SK-N-MC (cell line): ENCODE measurements around the gene TRIM46.
A peak's percentile ranks its signal among the peaks of the same experiment; 100 is the strongest.
"Not testable (repeated sequence)": the region's sequence is repeated elsewhere in the genome, so short reads cannot be mapped to it uniquely, and the experiment has no call there.

Experiments
- DNase-seq: peaks from one replicate; pipeline ENCODE4 v3.0.0-alpha.2; 2011; ENCODE audit warnings: low read depth, low spot score
- H3K27ac ChIP-seq: fragments of 200-600 bp; sonication (generic); 2 replicates; pipeline ENCODE4 v1.5.1; 2016; ENCODE audit warnings: mixed run types
- H3K36me3 ChIP-seq: fragments of 200-600 bp; sonication (generic); 2 replicates; pipeline ENCODE4 v1.6.1; 2017; ENCODE audit warnings: antibody characterized with exemption, low read length, mixed read lengths; ENCODE audit not compliant: insufficient read depth
- H3K4me3 ChIP-seq: fragments of 200-600 bp; sonication (generic); 2 replicates; pipeline ENCODE4 v1.5.1; 2016
- H3K9ac ChIP-seq: fragments of 200-600 bp; sonication (generic); 2 replicates; pipeline ENCODE4 v1.8.0; 2017; ENCODE audit warnings: mixed run types, mixed read lengths; ENCODE audit not compliant: insufficient read length
- H3K9me3 ChIP-seq: fragments of 200-600 bp; sonication (generic); 2 replicates; pipeline ENCODE4 v1.6.1; 2017; ENCODE audit warnings: low read depth, mild to moderate bottlenecking, antibody characterized with exemption, low read length, moderate library complexity, mixed read lengths
- EZH2 ChIP-seq: fragments of 200-600 bp; sonication (generic); IDR thresholded peaks from one replicate; pipeline ENCODE4 v1.6.1; 2017; ENCODE audit warnings: antibody characterized with exemption
- FOXP2 ChIP-seq: optimal IDR thresholded peaks from 2 replicates; pipeline ENCODE3; 2011; ENCODE audit warnings: mild to moderate bottlenecking, moderate library complexity; ENCODE audit not compliant: insufficient read depth; ENCODE audit errors: extremely low read length, control extremely low read depth
- POLR2AphosphoS5 ChIP-seq: IDR thresholded peaks from 2 replicates; pipeline ENCODE4 v1.6.1; 2012; ENCODE audit warnings: mild to moderate bottlenecking, low read depth, low read length, borderline replicate concordance

TRIM46 gene

GRCh38 chr1:155136748-155137147 is 36.9 kb upstream of the TRIM46 start:
- DNase-seq = no peak
- no peaks in the 10 kb centered on the region for H3K9me3 ChIP-seq
- peaks cover 18% of the 10 kb centered on the region for H3K36me3 ChIP-seq
- H3K4me3 ChIP-seq = peak overlapping the region; percentile 83
- H3K9ac ChIP-seq = no peak overlapping the region
- peak overlapping the region; percentile 5; the same call in 1 of the 2 replicates for H3K27ac ChIP-seq
- TF ChIP-seq FOXP2 (no peak), POLR2AphosphoS5 (no peak), EZH2 (no peak)

GRCh38 chr1:155137154-155137949 is 36.3 kb upstream of the TRIM46 start:
- Histone ChIP-seq H3K27ac (peak overlapping the region; percentile 5; the same call in 1 of the 2 replicates), H3K9ac (no peak overlapping the region), H3K9me3 (no peaks in the 10 kb centered on the region), H3K36me3 (peaks cover 15% of the 10 kb centered on the region), H3K4me3 (peak overlapping the region; percentile 83; the same call in 1 of the 2 replicates)
- DNase-seq = no peak
- TF ChIP-seq EZH2 (no peak), POLR2AphosphoS5 (no peak), FOXP2 (no peak)

GRCh38 chr1:155139895-155140629 is 33.6 kb upstream of the TRIM46 start, which contains the start of gene DPM3:
TSS of gene DPM3 (minus strand) at chr1:155140531. CDS start at chr1:155140240, 291 bp downstream.
- H3K9ac ChIP-seq = peak within 1 kb of the TSS; percentile 91
- peak within 1 kb of the TSS; percentile 88 for H3K4me3 ChIP-seq
- H3K27ac ChIP-seq = peak within 1 kb of the TSS; percentile 26; the same call in 1 of the 2 replicates
- TF ChIP-seq EZH2 (no peak), FOXP2 (peak; percentile 40), POLR2AphosphoS5 (peak; percentile 90)
- H3K9me3 ChIP-seq = no peaks in the 10 kb centered on the region
- DNase-seq = peak; percentile 18
- no peaks in the 10 kb centered on the region for H3K36me3 ChIP-seq

DNA sequence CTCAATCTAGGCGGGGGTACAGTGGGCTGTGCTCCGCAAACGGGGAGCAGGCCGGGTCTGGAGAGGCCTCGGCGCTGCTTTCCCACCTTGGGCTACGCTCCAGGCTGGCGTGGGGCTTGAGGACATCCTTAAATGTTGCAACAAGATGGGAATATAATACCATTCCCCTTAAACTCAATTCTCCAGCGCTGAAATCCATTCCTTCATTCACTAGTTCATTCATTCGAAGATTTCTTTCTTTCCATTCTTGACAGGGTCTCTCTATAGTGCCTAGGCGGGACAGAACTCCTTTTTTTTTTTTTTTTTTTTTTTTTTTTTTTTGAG is 33.1 kb upstream of the TRIM46 start:
- H3K9ac ChIP-seq = peak overlapping the region; percentile 91
- no peak for TF ChIP-seq EZH2
- no peak for TF ChIP-seq FOXP2
- TF ChIP-seq POLR2AphosphoS5 = no peak

DNA sequence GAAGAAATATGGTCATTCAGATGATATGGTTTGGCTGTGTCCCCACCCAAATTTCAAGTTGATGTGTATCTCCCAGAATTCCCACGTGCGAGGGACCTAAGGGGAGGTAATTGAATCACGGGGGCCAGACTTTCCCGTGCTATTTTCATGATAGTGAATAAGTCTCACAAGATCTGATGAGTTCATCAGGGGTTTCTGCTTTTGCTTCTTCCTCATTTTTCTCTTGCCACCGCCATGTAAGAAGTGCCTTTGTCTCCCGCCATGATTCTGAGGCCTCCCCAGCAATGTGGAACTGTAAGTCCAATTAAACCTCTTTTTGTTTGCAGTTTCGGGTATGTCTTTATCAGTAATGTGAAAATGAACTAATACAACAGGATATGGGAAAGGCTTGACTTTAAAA is 31.9 kb upstream of the TRIM46 start:
- no peak overlapping the region for H3K4me3 ChIP-seq
- DNase-seq = no peak
- H3K27ac ChIP-seq = no peak overlapping the region
- H3K9me3 ChIP-seq = no peaks in the 10 kb centered on the region
- H3K36me3 ChIP-seq = no peaks in the 10 kb centered on the region
- no peak overlapping the region for H3K9ac ChIP-seq
- TF ChIP-seq EZH2 (no peak), POLR2AphosphoS5 (no peak), FOXP2 (no peak)

More for the DNA sequence above, 33.1 kb upstream of the TRIM46 start:
- H3K9me3 ChIP-seq = no peaks in the 10 kb centered on the region
- no peak for DNase-seq
- H3K4me3 ChIP-seq = peak overlapping the region; percentile 88
- H3K27ac ChIP-seq = no peak overlapping the region
- H3K36me3 ChIP-seq = no peaks in the 10 kb centered on the region

- TF ChIP-seq POLR2AphosphoS5 (no peak), FOXP2 (no peak), EZH2 (no peak)
- no peak overlapping the region for H3K9ac ChIP-seq
- H3K9me3 ChIP-seq = no peaks in the 10 kb centered on the region
- no peaks in the 10 kb centered on the region for H3K36me3 ChIP-seq
- no peak overlapping the region for H3K27ac ChIP-seq
- no peak overlapping the region for H3K4me3 ChIP-seq
- DNase-seq = no peak
Observed at GRCh38 chr1:155145491-155145890, 28.2 kb upstream of the TRIM46 start.

DNA sequence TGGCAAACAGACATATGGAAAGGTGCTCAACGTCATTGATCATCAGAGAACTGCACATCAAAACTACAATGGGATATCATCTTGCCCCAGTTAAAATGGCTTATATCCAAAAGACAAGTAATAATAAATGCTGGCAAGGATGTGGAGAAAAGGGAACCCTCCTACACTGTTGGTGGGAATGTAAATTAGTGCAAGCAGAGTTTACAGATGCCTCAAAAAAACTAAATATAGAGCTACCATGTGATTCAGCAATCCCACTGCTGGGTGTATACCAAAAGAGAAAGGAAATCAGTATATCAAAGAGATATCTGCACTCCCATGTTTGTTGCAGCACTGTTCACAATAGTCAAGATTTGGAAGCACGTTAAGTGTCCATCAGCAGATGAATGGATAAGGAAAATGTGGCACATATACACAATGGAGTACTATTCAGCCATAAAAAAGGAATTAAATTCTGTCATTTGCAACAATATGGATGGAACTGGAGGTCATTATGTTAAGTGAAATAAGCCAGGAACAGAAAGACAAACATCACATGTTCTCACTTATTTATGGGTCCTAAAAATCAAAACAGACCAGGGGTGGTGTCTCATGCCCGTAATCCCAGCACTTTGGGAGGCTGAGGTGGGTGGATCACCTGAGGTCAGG is 17.5 kb upstream of the TRIM46 start:
- not testable (repeated sequence) for H3K36me3 ChIP-seq, H3K27ac ChIP-seq, H3K9ac ChIP-seq, H3K4me3 ChIP-seq, H3K9me3 ChIP-seq, DNase-seq

GRCh38 chr1:155158991-155159390 is 14.7 kb upstream of the TRIM46 start:
- DNase-seq = no peak
- H3K9ac ChIP-seq = no peak overlapping the region
- TF ChIP-seq POLR2AphosphoS5 (no peak), EZH2 (no peak), FOXP2 (no peak)
- H3K9me3 ChIP-seq = no peaks in the 10 kb centered on the region
- no peaks in the 10 kb centered on the region for H3K36me3 ChIP-seq
- H3K4me3 ChIP-seq = no peak overlapping the region
- no peak overlapping the region for H3K27ac ChIP-seq

GRCh38 chr1:155160128-155160527 is 13.5 kb upstream of the TRIM46 start:
- no peak for TF ChIP-seq FOXP2
- no peak for TF ChIP-seq EZH2
- TF ChIP-seq POLR2AphosphoS5 = no peak
- no peak overlapping the region for H3K27ac ChIP-seq
- H3K9ac ChIP-seq = no peak overlapping the region
- no peaks in the 10 kb centered on the region for H3K36me3 ChIP-seq
- no peak for DNase-seq
- no peak overlapping the region for H3K4me3 ChIP-seq
- H3K9me3 ChIP-seq = no peaks in the 10 kb centered on the region

GRCh38 chr1:155162631-155163030 is 11.0 kb upstream of the TRIM46 start:
- not testable (repeated sequence) for H3K9me3 ChIP-seq, H3K27ac ChIP-seq, DNase-seq, H3K36me3 ChIP-seq, H3K4me3 ChIP-seq, H3K9ac ChIP-seq

DNA sequence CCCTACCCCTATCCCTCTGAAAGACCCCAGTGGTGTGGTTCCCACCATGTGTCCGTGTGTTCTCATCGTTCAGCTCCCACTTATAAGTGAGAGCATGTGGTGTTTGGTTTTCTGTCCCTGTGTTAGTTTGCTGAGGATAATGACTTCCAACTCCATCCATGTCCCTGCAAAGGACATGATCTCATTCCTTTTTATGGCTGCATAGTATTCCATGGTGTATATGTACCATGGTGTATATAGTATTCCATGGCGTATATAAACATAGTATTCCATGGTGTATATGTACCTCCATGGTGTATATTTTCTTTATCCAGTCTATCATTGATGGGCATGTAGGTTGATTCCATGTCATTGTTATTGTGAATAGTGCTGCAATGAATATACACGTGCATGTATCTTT is 9.9 kb upstream of the TRIM46 start:
- not testable (repeated sequence) for H3K36me3 ChIP-seq, H3K27ac ChIP-seq, H3K9me3 ChIP-seq, H3K4me3 ChIP-seq, DNase-seq, H3K9ac ChIP-seq

- H3K36me3 ChIP-seq, DNase-seq, H3K9me3 ChIP-seq: not testable (repeated sequence)
Observed at GRCh38 chr1:155164625-155165024, 9.0 kb upstream of the TRIM46 start.

More at GRCh38 chr1:155164625-155165024, 9.0 kb upstream of the TRIM46 start:
- H3K4me3 ChIP-seq, H3K9ac ChIP-seq, H3K27ac ChIP-seq: not testable (repeated sequence)
